ENCODE results near the gene AK9.

The AK9 gene

DNA sequence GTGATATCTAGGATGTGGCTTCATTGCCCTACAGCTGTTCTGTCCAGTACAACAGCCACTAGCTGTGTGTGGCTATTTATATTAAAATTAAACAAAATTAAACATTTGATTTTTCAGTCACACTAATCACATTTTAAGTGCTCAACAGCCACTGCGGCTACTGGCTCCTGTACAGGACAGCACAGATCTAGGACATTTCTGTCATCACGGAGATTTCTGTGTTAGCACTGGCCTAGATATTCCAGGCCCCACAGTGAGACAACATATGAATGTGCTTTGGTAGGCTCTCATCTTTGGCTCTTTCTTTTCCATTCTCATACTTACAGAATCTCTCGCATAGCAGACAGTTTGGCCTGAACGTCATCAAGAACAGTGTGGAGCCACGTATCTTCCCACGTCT lies 159.6 kb downstream of the AK9 start:
- Histone ChIP-seq H3K4me1 (ENCODE audit: control insufficient read depth in 1 of 2, insufficient read depth in 2 of 2, low read length in 2 of 2) (no peaks in the 10 kb centered on the region), H2BK12ac (ENCODE audit: low read length) (no peak overlapping the region), H3K23ac (ENCODE audit: low read length) (no peak overlapping the region), H3K36me3 (ENCODE audit: control insufficient read depth in 1 of 2, insufficient read depth in 2 of 2, low read length in 2 of 2) (no peaks in the 10 kb centered on the region), H2BK5ac (ENCODE audit: low read depth, low read length, poor library complexity) (no peak overlapping the region), H2BK120ac (ENCODE audit: insufficient read depth, low read length, poor library complexity) (no peak overlapping the region), H3K14ac (ENCODE audit: low read length) (no peak overlapping the region), H3K27ac (ENCODE audit: low read depth, low read length) (no peak overlapping the region), H3K79me2 (ENCODE audit: control insufficient read depth, insufficient read depth, low read length, poor library complexity) (no peaks in the 10 kb centered on the region), H3K4me2 (ENCODE audit: low read length) (no peak overlapping the region), H3K27me3 (ENCODE audit: insufficient read depth, low read length) (no peaks in the 10 kb centered on the region), H2AK5ac (ENCODE audit: low read length) (no peak overlapping the region), H3K9me3 (ENCODE audit: insufficient read depth, low read depth, low read length) (no peaks in the 10 kb centered on the region), H3K18ac (ENCODE audit: low read length) (no peak overlapping the region), H3K4me3 (ENCODE audit: low read depth, low read length) (no peak overlapping the region), H4K12ac (ENCODE audit: low read depth, low read length) (no peak overlapping the region), H4K91ac (ENCODE audit: low read depth, low read length) (no peak overlapping the region), H4K8ac (ENCODE audit: low read depth, low read length) (no peak overlapping the region), H3K9ac (ENCODE audit: low read length) (no peak overlapping the region), H2AFZ (ENCODE audit: insufficient read depth, low read length, poor library complexity) (no peak overlapping the region), H3K79me1 (ENCODE audit: low read length) (peaks cover 2% of the 10 kb centered on the region), H3K4ac (ENCODE audit: low read depth, low read length) (no peak overlapping the region)
- WGBS (ENCODE audit: extremely low coverage, insufficient coverage, insufficient read length), result no CpG with 5 or more reads among the region's 6 CpGs
- no peak for DNase-seq

DNA sequence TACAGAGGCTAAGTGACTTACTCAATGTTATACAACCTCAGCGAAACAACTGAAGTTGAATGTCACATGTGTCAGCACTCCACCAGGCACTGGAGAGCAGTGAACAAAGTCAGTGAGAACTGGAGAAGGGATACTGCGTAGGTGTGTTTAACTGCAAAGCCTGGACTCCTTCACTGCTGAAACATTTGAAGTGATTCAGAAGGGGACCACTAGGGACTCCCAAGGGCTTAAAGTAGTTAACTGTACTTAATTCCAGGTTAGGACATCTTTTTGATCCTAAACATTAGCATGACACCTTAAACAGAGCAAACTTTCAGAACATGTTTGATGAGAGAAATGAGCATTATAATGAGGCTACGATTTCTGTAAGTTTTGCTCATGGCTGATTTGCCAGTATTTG lies 163.0 kb downstream of the AK9 start:
- Histone ChIP-seq H3K18ac (ENCODE audit: low read length) (no peak overlapping the region), H3K9me3 (ENCODE audit: insufficient read depth, low read depth, low read length) (no peaks in the 10 kb centered on the region), H2AFZ (ENCODE audit: insufficient read depth, low read length, poor library complexity) (no peak overlapping the region), H2BK5ac (ENCODE audit: low read depth, low read length, poor library complexity) (no peak overlapping the region), H3K79me1 (ENCODE audit: low read length) (peaks cover 2% of the 10 kb centered on the region), H3K4me1 (ENCODE audit: control insufficient read depth in 1 of 2, insufficient read depth in 2 of 2, low read length in 2 of 2) (no peaks in the 10 kb centered on the region), H3K4me3 (ENCODE audit: low read depth, low read length) (no peak overlapping the region), H3K27ac (ENCODE audit: low read depth, low read length) (no peak overlapping the region), H3K27me3 (ENCODE audit: insufficient read depth, low read length) (no peaks in the 10 kb centered on the region), H4K91ac (ENCODE audit: low read depth, low read length) (no peak overlapping the region), H4K8ac (ENCODE audit: low read depth, low read length) (no peak overlapping the region), H2BK12ac (ENCODE audit: low read length) (no peak overlapping the region), H3K9ac (ENCODE audit: low read length) (no peak overlapping the region), H4K12ac (ENCODE audit: low read depth, low read length) (no peak overlapping the region), H2AK5ac (ENCODE audit: low read length) (no peak overlapping the region), H3K4ac (ENCODE audit: low read depth, low read length) (no peak overlapping the region), H3K14ac (ENCODE audit: low read length) (no peak overlapping the region), H3K36me3 (ENCODE audit: control insufficient read depth in 1 of 2, insufficient read depth in 2 of 2, low read length in 2 of 2) (no peaks in the 10 kb centered on the region), H3K4me2 (ENCODE audit: low read length) (no peak overlapping the region), H3K23ac (ENCODE audit: low read length) (no peak overlapping the region), H3K79me2 (ENCODE audit: control insufficient read depth, insufficient read depth, low read length, poor library complexity) (no peaks in the 10 kb centered on the region), H2BK120ac (ENCODE audit: insufficient read depth, low read length, poor library complexity) (no peak overlapping the region)
- WGBS (ENCODE audit: extremely low coverage, insufficient coverage, insufficient read length), result no CpG with 5 or more reads among the region's 3 CpGs
- DNase-seq, result no peak

DNA sequence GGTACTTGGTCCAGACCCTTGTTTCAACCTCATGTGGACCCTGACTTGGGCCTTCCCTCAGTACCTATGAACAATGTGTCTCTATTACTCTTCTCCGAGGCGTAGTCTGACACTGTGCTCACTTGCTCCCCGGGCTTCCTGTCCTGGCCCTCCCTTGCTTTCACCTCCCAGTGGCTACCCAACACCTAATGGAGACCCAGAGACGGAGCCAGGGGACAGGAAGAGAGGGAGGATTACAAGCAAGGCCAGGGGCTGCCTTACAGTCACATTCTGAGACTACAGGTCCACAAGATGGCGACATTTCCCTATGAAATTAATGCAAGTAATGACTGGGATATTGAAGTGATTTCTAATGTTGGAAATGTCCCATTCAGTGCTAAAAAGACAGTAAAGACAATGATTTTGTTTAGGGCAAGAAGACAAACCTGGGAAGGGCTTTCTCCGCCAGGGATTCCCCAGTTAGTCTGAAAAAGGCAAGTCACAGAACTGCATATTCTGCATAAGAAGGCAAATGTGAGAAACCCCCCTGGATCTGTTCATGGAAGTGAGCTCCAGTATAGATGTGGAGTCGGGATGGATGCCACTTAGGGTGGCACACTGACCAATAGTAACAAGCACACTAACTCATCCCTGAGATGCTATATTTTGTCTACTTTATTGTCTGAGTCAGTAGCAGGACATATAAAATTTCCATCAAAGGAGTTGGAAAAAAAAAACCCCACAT lies 163.9 kb downstream of the AK9 start:
- no peaks in the 10 kb centered on the region for H3K4me1 ChIP-seq (ENCODE audit: control insufficient read depth in 1 of 2, insufficient read depth in 2 of 2, low read length in 2 of 2)
- no CpG with 5 or more reads among the region's 7 CpGs for WGBS (ENCODE audit: extremely low coverage, insufficient coverage, insufficient read length)
- H3K4ac ChIP-seq (ENCODE audit: low read depth, low read length), result no peak overlapping the region

DNA sequence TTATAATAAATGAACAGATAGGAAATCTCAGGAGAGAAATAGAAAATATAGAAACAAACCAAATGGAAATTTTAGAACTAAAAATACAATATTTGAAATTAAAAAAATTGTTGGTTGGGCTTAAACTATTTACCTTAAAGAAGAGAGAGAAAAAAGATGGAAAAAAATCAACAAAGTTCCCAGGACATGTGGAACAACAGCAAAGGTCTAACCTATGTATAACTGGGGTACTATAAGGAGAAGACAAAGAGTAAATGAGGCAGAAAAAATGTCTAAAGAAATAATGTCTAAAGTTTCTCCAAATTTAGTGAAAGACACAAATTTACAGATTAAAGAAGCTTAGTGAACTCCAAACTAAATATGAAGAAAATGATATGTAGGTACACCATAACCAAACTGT lies 166.9 kb downstream of the AK9 start:
- Histone ChIP-seq H3K79me2 (ENCODE audit: control insufficient read depth, insufficient read depth, low read length, poor library complexity) (no peaks in the 10 kb centered on the region), H3K36me3 (ENCODE audit: control insufficient read depth in 1 of 2, insufficient read depth in 2 of 2, low read length in 2 of 2) (no peaks in the 10 kb centered on the region), H3K9ac (ENCODE audit: low read length) (no peak overlapping the region), H2AK5ac (ENCODE audit: low read length) (no peak overlapping the region), H3K79me1 (ENCODE audit: low read length) (peaks cover 2% of the 10 kb centered on the region), H2BK5ac (ENCODE audit: low read depth, low read length, poor library complexity) (no peak overlapping the region), H3K18ac (ENCODE audit: low read length) (no peak overlapping the region), H3K4me2 (ENCODE audit: low read length) (no peak overlapping the region), H3K27me3 (ENCODE audit: insufficient read depth, low read length) (no peaks in the 10 kb centered on the region), H4K8ac (ENCODE audit: low read depth, low read length) (no peak overlapping the region), H3K4ac (ENCODE audit: low read depth, low read length) (no peak overlapping the region), H3K23ac (ENCODE audit: low read length) (no peak overlapping the region), H3K4me3 (ENCODE audit: low read depth, low read length) (no peak overlapping the region), H3K4me1 (ENCODE audit: control insufficient read depth in 1 of 2, insufficient read depth in 2 of 2, low read length in 2 of 2) (no peaks in the 10 kb centered on the region), H2BK120ac (ENCODE audit: insufficient read depth, low read length, poor library complexity) (no peak overlapping the region), H4K12ac (ENCODE audit: low read depth, low read length) (no peak overlapping the region), H2AFZ (ENCODE audit: insufficient read depth, low read length, poor library complexity) (no peak overlapping the region), H2BK12ac (ENCODE audit: low read length) (no peak overlapping the region), H4K91ac (ENCODE audit: low read depth, low read length) (no peak overlapping the region), H3K14ac (ENCODE audit: low read length) (no peak overlapping the region), H3K9me3 (ENCODE audit: insufficient read depth, low read depth, low read length) (no peaks in the 10 kb centered on the region), H3K27ac (ENCODE audit: low read depth, low read length) (no peak overlapping the region)
- DNase-seq, result no peak

More for the DNA sequence above, 163.9 kb downstream of the AK9 start:
- Histone ChIP-seq H3K27me3 (ENCODE audit: insufficient read depth, low read length) (no peaks in the 10 kb centered on the region), H3K23ac (ENCODE audit: low read length) (no peak overlapping the region), H2BK120ac (ENCODE audit: insufficient read depth, low read length, poor library complexity) (no peak overlapping the region), H3K79me2 (ENCODE audit: control insufficient read depth, insufficient read depth, low read length, poor library complexity) (no peaks in the 10 kb centered on the region), H3K36me3 (ENCODE audit: control insufficient read depth in 1 of 2, insufficient read depth in 2 of 2, low read length in 2 of 2) (no peaks in the 10 kb centered on the region), H2BK12ac (ENCODE audit: low read length) (peak overlapping the region; percentile 6), H2AFZ (ENCODE audit: insufficient read depth, low read length, poor library complexity) (no peak overlapping the region), H3K9me3 (ENCODE audit: insufficient read depth, low read depth, low read length) (no peaks in the 10 kb centered on the region), H2BK5ac (ENCODE audit: low read depth, low read length, poor library complexity) (no peak overlapping the region), H2AK5ac (ENCODE audit: low read length) (no peak overlapping the region), H3K9ac (ENCODE audit: low read length) (no peak overlapping the region), H3K4me2 (ENCODE audit: low read length) (no peak overlapping the region), H4K91ac (ENCODE audit: low read depth, low read length) (no peak overlapping the region), H3K18ac (ENCODE audit: low read length) (no peak overlapping the region), H3K14ac (ENCODE audit: low read length) (no peak overlapping the region), H4K8ac (ENCODE audit: low read depth, low read length) (peak overlapping the region; percentile 63), H3K79me1 (ENCODE audit: low read length) (peaks cover 2% of the 10 kb centered on the region), H3K4me3 (ENCODE audit: low read depth, low read length) (no peak overlapping the region), H3K27ac (ENCODE audit: low read depth, low read length) (no peak overlapping the region), H4K12ac (ENCODE audit: low read depth, low read length) (no peak overlapping the region)
- peak; percentile 42 to 82 for DNase-seq

Data from trophoblast cell (in vitro differentiated cells and primary cell).